ENCODE measurements around the gene CACNB2.

The CACNB2 gene

DNA sequence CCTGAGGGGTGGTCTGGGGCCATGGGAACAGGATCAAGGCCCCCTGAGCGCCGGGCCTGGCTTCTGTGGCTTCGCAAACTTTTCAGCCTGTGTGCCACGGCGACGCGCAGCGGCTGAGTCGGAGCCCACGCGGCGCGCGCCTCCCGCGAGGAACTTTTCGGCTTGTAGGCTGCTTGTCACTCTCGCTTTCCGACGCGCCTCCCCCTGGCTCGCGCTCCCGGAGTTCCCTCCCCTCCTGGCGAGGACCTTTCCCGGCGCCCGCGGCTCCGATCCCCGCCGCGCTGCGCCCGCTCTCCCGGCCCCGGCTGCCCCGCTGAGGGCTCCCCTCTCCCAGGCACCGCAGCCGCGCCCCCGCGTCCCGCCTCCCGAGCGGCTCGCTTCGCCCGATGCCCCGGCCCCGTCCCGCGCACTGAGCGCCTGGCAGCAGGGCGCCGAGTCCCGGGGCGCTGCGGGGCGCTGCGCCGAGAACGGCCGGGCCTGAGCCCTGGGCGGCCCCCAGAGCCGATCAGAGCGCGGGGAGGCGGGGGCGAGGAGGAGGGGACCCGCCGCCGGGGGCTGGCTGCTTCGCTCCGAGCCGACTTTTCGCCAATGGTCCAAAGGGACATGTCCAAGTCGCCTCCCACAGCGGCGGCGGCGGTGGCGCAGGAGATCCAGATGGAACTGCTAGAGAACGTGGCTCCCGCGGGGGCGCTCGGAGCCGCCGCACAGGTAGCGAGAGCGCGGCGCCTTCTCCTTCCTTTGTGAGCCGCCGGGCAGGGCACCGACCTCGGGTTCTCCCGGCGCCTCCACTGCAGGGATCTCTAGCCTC lies at the start of gene CACNB2:
Gene CACNB2 (plus strand): TSS at position 276 of the 808 bp plus-strand sequence.
- peak in 1 of 2 donors; percentile 35 for DNase-seq

DNA sequence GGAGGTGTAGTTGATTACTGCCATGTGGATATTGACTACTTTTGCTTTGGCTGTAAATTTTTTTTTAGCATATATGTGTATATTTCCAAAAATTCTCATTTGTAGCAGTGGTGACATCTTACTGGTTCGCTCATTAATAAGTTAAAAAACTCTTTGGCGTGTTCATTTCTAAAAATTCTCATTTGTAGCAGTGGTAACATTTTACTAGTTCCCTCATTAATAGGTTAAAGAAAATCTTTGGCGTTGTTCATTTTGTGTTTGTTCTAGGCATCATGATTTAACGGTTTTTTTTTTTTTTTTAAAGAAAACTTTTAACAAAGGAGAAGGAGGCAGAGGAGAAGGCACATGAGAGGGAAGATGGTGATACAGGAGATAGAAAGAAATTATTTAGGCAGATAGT lies 45.9 kb upstream of the CACNB2 start:
- DNase-seq: no peak

DNA sequence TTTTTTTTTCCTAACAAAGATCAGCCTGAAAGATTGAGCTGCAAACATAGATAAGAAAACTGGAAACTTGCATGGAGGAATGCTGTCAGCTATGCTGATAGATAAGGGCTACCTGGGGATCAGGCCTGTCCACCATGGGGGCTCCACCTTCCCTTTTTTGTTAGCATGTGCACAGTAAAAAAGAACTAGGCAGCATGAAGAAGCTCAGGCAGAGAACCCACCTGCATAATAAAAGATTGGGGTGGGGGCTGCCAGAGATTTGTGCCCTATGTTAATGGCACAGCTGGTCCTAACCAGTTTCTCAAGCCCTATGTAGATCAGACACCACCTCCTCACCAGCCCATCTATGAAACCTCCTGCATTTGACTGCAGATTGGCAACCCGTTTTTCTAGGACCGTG lies 45.4 kb upstream of the CACNB2 start:
- DNase-seq: no peak

DNA sequence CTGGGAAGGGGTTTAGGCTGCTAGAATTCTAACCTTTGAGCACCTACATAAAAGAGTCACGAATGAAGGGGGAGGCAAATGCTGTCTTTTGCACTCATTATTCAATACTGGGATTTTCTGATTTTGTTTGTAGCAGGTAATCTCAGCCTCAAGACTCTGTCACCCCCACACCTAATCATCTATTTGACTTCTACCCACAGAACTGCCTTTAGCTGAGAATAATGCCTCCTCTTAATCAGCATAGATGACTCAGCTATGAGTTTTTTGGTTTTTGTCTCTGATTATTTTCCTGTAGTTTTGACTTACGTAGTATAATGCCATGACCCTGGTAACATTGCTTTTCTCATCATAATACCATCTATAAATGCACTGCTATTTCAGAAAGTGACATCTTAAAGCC lies 42.7 kb upstream of the CACNB2 start:
- DNase-seq: no peak

DNA sequence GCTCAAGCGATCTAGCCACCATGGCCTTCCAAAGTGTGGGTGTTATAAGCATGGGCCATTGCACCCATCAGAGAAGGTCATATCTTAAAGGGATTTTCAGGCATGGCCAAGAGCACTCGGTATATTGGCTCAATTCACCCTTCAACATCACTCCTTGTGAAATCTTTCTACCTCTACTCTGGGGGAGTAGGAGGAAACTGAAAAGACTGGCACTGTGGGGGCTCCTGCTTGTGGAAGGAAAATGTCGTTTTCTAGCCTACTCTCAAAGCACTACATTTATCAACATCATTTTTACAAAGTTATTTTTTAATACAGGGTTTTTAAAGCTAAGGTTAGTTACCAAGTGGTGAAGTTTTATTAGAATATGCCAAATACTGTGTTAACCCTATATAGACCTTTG lies 42.0 kb upstream of the CACNB2 start:
- no peak for DNase-seq

DNA sequence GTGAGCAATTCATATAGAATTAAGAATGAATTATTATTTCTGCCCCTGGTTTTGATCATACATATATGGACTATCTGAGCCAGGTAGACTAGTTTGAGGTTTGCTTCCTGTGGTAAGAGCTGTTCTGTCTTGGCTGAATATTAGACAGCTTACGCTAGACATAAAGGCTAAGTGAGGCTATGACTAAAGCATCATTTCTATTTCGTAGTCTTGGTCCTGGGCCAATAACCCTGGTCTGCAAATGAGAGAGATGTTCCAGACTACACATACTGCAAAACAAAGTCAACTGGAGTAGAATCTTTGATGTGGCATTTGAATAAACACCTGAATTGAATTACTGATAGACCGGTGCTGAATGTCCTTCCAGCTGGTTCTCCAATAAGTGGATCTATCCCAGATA lies 40.8 kb upstream of the CACNB2 start:
- DNase-seq: no peak

DNA sequence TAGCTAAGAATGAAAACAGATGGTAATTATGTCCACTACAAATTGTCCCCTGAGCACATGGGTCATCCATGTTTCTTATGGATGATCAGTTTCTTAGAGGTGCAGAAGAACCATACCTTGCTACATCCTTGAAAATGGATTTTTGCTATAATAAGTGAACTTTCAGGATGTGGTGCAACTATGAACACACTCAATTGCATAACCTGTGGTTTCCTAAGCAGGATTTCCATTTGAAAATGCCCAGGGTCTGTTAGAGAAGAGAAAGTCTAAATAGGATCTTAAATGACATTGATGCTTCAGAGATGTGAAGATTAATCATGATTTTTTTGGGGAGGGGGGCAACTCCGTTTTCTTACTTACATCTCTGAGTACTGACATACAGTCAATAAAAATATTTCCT lies 39.6 kb upstream of the CACNB2 start:
- no peak for DNase-seq

DNA sequence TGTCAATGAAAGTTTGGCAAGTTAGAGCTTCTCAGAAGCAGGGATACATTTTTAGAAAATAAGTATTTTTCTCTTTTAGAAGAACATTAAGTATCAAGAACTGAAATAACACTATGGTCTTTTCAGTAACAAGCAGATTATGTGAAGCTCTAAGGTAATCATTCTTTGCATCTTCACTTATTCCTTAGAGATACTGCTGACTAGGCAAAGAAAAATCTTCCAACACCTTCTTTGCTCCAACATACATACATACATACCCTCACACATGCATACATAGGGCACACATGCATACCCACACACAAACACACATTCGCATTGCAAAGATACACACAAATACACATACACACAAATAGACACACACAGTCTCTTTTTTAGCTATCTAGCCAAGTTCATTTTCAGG lies 37.8 kb upstream of the CACNB2 start:
- DNase-seq: no peak

DNA sequence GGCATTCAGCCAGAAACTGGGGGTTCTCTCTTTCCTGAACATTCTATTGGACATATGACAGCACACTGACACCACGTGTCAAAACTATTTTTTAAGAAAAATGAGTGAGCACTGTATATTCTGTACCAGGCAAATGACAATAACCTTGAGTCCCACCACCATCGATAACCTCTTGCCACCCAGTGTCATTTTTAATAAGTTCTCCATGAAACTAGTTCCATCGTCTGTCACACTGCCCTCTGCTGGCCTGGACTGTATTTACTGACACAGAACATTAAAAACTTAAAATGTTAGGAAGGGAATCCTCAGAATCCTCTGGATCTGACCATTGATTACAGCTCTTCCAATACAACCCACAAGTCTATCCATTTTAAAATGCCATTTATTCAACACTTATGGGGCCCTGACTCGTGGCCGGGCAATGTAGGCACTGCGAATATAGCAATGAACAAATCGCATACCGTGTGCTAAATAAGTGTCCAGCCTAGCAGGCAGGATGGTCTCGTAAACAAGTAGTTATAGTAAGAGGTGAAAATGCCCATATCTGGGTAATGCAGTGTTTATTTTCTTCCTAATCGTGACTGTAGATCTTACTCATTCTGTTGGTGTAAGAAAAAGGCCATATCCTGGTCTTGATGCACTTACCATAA lies 35.9 kb upstream of the CACNB2 start:
- DNase-seq: peak in 1 of 2 donors; percentile 5

DNA sequence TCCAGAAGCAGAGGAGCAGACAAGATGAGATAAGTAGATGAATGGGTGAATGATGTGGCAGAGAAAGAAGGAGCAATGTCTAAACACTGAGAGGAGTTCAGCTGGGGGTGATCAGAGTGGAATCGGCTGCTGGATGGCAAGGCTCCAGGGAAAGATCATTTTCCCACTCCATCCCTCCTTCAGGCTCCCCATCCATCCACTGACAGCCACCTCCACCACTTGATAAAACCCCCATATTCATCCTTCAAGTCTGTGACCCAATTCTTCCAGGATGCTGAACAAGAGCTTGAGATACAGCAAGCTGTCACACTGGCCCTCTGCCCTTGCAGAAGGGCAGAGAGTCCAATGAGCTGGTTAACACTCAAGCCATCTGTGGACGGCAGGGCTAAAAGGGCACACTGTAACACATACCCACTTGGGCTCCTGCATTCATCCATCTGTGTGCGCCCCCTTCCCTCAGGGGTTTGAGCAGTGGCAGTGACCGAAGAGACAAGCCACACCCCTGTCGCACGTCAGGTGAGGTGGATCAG lies 30.8 kb upstream of the CACNB2 start:
- DNase-seq: no peak

DNA sequence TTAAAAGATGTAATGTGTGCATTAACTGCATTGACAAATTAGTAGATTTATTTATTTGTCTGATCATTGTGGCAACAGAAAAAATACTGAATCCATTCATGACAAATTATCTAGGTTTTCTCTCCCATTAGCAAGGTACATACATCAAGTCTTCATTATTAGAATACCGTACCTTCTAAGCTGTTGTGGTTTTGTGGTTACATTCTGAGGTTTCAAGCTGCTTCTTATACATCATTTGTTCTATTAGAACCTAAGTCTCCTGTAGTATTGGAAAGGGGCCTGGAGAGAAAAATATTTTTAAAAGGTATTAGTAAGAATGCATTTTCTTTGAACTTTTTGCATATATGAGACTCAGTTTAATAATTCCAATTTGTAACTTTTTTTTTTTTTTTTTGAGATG lies 26.3 kb upstream of the CACNB2 start:
- DNase-seq: no peak

DNA sequence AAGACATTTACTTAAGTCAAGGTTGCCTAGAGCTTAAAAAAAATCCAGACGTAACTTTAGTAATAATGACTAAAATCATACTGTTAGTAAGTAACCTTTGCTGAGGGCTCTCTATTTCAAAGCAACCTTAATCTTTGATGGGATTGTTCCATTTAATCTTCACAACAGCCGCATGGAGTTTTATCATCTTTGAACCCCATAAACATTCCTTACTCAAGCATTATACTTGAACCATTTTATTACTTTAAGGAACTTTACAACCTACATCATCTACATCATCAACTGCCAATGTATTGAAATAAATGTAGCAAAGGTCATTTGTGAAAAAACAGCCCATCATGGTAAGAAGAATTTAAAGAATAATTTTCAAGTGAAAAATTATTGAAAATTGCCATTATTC lies 22.9 kb upstream of the CACNB2 start:
- DNase-seq: no peak

DNA sequence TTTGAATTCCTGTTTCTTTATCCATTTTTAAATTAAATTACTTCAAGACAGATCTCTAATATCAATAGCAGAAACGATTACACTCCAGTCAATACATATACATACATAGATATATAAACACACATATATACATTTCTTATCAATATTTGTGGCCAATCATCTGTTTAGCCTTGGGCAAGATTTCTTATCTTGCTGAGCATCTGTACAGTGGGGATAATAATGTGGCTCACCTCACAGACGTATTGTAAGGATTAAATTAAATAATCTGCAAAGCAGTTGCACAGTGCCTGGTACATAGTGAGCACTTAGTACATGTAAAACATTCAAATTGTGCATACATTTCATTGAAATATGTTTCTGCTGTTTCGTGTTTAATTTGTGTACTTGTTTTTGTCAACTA lies 17.5 kb upstream of the CACNB2 start:
- no peak for DNase-seq

DNA sequence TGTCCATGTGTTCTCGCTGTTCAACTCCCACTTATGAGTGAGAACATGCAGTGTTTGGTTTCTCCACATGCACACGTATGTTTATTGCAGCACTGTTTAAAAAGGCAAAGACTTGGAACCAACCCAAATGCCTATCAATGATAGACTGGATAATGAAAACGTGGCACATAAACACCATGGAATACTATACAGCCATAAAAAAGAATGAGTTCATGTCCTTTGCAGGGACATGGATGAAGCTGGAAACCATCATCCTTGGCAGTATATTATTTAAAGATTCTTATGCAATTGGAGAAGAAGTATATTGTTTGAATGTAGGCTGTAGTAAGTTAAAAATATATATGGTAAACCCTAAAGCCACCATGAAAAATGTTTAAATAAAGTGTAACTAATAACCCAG lies 7.2 kb upstream of the CACNB2 start:
- no peak for DNase-seq

DNA sequence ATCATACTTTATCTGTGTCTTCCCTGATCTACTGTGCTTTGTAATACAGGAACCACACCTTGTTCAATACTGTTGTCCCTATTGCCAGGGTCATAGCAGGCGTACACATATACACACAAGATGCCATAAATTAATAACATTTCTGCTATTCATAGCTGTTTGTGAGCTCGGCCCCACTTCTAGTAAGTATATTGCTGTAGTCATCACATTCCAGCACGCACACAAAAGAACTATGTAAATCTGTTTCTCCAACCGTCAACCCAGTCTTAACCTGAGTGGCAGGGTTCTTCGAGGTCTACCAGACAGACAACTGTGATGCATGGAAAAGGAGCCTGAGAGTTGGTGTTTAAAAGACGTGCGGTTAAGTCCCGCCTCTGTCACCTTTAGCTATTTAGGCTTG lies 5.7 kb upstream of the CACNB2 start:
- DNase-seq: no peak

DNA sequence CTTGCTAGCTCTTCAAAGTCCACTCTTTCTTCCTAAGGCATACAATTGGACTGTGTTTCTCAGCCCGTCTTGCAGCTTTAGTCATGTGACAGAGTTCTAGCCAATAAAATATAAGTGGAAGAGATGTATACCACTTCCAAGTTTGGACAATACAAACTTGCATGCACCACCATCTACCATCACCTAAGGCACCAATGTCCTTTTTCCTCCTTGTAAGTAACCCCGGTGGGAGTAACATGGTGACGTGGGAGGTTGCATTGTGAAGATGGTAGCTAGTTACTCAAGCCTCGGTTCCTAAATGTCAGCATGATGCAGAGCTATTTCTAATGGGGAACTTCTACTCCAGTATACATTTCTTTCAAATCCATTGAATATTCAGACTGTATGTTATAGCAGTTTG lies 5.3 kb upstream of the CACNB2 start:
- DNase-seq: no peak

DNA sequence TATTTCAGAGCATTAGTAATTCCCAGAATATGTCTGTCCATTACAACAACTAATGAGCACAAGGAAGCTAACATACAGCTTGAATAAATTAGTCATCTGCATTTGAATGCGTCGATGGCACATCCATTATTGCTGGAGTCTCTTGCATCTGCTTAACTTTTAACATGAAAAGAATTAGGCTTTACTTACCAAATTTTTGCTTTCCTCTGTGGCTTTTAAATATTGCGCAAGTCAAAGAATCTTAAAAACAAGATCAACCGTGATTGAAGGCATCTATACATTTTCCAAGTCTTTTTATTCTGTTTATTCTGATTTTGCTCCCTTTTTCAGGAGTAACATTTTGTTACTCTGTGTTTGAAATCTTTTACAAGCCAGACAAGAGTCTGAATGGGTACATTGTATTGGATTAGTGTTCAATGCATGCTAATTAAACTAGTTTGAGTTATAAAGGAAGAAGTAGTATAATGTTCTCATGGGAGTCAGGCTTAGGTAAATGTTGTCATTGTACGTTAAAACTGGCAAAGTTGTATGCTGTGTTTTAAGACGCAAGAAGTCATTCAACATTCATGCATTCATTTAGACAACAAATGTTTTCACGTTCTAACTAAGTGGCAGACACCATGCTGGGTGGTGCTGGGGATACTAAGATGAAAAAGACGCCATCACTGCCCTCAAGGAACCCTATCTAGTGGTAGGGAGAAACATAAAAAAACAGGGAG lies 4.0 kb upstream of the CACNB2 start:
- DNase-seq: no peak

DNA sequence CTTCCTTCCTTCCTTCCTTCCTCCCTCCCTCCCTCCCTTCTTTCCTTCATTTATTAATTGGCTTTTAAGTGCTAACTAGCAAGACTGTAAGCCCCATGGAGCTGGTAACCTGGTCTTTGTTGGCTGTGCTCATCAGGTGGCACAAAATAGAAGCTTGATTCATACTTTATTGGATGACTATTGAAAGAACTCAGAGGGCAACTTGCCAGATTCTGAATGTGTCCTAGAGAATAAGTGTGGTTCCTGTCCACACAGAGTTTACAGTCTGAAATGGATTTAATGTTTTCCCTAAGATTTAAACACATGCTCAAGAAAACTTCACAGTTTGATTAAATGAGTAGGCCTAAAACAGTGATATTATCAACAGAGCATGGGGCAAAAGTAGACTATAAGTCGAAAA lies 3.1 kb upstream of the CACNB2 start:
- DNase-seq: no peak

DNA sequence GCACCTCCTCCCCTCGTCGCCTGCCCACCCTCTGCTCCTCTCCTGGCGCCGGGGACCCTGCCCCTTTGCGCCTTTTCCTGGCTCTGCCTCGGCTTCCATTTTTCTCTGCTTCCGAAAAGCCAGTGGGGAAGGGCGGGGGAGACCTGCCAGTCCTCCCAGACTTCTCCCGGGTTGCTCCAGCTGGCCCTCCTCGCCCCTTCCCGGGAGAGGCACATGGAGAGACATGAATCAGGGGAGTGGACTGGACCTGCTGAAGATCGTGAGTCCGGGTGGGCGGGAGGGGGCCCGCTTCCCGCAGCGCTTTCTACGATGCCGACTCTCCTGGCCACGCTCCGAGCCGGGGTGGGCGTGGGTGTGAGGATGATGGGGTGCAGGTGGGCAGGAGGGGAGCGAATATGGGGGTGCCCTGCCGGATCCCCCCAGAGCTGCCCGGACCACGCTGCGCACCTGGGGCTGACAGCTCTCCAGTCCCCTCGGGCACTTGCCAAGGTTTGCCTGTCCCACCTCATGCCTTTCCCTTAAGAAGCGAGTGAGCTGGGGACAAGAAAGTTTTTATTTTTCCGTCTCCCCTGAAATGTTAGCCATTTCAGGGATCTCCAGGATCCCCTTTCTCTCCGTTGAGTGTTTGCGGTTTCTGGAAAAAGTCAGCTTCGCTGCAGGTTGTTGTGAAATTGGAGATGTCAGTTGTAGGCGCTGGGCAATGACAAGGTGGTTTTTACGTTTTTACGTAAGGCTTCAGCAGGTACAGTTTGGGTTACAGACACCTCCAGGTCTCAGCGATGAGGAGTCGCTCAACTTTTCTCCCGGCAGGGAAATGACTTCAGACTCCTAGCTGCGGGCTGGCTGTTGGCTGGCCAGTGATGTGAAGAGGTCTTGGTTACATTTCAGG lies 977 bp downstream of the CACNB2 start:
- DNase-seq: no peak

DNA sequence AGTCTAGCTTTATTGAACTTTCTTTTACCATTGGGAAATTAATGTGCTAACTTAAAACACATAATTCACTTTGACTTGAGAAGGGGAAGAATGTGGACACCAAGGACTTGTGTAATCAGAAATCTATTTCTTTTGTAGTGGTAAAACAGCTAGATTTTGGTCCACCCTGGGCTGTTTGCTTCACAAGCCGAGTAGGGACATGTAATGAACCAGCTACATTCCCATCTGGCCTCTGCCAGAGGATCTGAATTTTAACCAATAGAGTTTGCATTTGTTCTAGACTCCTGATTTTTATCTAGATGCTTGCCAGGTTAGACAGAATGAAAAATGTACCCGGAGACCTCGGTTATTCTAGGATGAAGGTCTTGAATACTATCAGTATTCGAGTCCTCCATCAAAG lies 1.9 kb downstream of the CACNB2 start:
- no peak for DNase-seq

DNA sequence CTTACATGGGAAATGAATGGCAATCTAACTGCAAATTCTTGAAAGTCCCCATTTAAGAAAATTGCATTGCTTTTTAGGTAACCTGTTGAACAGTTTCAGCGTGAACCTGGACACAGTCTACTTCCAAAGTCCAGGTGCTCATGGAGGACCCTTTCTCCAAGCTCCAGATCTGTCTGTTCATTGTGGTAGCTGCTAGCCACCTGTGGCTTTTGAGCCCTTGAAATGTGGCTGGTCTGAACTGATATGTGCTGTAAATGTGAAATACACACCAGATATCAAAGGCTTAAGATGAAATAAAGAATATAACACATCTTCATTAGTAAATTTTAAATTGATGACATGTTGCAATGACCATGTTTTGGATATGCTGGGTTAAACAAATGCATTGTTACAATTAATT lies 4.2 kb downstream of the CACNB2 start:
- DNase-seq: no peak

DNA sequence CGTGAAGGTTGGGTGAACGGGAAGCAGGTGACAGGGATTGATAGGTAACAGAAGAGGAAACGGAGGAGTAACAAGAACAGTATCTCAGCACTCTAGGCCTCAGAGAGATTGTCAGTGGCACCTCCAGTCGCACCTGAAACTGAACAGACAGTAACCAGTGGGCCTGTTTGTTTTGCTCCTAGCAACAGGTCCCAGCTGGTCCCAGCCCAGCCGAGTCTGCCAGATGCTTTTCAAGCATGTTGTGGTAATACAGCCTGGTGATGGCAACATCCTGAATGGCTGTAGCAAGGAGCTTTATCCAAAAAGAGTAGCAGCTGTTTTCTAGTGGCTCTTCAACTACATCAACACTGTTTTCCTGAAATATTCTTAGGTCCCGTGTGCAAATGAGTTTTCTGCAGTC lies 4.7 kb downstream of the CACNB2 start:
- DNase-seq: no peak

DNA sequence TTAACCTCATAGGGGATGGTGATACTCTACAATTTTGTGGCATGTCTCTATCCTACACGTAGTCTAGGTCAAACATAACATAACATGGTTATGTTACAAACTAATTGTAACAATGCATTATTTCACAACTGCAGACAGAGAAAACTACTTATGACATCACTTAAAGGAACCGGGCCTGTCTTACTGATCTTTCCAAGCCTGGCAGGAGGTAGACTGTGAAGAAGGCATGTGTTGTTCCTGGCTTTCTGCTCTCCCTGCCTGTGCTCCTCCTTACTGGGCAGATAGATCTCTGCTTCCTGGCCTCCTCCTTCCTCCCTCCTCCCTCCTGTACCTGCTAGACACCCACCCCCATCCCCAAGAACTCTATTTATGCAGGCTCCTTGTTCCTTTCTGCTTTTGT lies 5.4 kb downstream of the CACNB2 start:
- DNase-seq: no peak
